GM12801 (cell line): ENCODE measurements around the gene CISD1.

ENCODE experiments used
- TF ChIP-seq, protein P1 (sequence below): IDR thresholded peaks from one replicate; pipeline ENCODE4 v1.5.1; 2011; ENCODE audit warnings: control low read depth; ENCODE audit not compliant: insufficient read length; ENCODE audit errors: extremely low read depth

Gene CISD1

DNA sequence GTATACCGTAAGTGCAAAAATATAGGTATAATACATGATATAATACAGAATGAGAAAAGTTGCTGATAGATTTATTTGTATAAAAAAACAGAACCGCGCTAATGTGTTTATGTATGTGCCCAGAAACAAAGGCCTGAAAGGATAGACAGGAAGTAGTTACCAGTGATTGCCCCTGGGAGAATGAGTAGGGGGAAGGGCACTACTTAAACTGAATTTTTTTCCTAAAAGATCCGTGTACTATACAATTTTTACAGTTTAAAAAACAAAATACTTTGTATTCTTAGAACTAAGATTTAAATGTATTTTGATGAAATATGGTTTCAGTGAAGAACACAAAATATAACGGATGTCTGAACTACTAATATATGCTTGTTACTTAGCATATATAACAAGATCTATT lies 4.2 kb upstream of the CISD1 start:
- TF ChIP-seq, protein P1, sequence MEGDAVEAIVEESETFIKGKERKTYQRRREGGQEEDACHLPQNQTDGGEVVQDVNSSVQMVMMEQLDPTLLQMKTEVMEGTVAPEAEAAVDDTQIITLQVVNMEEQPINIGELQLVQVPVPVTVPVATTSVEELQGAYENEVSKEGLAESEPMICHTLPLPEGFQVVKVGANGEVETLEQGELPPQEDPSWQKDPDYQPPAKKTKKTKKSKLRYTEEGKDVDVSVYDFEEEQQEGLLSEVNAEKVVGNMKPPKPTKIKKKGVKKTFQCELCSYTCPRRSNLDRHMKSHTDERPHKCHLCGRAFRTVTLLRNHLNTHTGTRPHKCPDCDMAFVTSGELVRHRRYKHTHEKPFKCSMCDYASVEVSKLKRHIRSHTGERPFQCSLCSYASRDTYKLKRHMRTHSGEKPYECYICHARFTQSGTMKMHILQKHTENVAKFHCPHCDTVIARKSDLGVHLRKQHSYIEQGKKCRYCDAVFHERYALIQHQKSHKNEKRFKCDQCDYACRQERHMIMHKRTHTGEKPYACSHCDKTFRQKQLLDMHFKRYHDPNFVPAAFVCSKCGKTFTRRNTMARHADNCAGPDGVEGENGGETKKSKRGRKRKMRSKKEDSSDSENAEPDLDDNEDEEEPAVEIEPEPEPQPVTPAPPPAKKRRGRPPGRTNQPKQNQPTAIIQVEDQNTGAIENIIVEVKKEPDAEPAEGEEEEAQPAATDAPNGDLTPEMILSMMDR: no peak

DNA sequence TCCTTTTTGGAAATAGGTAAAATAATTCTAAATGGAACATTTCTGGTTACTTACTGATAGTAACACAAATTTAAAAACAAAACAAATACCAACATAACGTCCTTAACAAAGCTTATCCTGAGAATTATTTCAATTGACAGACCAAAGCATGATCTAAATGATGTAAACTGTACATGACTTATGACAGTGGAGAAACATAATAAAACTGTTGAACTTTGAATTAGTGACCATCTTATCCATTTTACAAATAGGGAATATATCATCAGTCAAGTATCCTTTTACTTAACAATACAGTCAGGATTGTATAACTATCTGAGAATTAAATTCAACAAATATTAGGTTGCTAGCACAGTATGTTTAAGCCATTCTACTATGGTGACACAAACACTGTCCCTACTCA lies 3.7 kb upstream of the CISD1 start:
- TF ChIP-seq, protein P1: no peak

DNA sequence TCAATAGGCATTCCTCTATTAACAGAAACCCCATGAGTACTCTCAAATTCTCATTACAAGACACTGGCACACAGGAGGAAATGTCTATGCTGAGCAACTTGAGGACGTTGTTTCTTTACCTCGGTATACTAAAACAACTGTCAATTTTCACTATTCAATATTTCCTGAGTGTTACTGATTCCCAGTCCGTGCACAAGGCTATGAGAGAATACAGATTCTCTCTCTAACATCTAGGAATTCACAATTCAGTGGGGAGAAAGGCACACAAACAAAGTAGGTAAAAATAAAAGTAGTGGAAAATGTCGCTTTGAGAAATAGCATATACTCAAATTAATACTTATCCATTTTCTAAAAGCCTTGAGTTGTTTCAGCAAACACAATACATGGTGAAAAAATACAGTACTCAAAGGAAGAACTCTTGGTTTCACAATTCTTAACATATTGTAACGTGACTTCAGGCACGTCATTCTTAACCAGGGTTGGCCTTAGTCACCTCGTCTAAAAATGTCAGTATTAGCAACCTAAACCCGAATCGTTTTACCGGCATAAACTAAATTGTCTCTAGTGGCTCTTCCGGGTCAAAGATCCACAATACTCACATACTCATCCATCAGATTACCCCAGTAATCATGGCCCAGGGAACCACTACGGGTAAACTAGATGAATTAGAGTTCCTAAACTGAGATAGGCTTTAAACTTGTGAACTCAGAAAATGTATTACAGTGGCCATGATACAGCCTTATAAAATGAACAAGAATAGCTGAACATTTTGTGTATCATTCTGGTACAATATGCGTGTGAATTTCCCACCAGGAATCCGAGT lies 2.7 kb upstream of the CISD1 start:
- TF ChIP-seq, protein P1: no peak

DNA sequence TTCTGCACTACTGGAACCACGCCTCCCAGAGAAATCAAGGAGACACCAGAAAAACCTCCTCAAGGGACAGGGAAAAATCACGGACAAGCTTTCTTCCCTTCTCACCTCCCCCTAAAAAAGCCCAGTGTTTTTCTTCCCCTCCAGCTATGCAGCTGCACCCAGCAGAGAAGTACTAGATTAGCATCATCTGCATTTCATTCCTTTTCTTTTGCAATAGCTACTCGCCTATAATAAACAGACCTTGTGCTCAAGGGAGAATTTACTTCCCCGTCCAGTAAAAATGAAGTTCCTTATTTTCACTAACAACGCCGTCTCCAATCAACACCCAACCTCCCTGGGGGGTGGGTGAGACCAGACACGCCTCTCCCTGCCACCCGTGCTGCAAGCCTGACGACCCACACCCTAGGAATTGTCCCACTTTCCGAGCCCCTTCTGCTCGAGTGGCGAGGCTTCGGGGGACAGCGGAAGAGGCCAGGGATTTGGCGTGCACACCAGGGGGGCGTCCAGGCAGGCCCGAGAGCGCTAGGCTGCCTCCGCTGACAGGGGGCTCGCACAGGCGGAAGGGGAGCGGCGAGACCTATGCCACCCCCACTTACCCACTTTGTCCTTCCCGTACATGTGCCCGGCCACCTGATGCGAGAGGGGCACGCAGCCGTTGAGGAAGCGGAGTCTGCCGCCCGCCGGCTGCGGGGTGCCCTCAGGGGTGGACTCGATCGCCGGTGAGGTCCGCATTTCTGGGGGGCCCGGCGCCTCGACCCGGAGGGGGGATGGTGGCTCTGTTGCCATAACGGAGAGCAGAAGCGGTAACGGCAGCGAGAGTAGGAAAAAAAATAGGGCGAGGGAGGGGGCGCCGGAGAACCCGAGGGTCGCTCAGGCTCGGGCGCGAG lies 1.9 kb upstream of the CISD1 start:
- TF ChIP-seq, protein P1: no peak

DNA sequence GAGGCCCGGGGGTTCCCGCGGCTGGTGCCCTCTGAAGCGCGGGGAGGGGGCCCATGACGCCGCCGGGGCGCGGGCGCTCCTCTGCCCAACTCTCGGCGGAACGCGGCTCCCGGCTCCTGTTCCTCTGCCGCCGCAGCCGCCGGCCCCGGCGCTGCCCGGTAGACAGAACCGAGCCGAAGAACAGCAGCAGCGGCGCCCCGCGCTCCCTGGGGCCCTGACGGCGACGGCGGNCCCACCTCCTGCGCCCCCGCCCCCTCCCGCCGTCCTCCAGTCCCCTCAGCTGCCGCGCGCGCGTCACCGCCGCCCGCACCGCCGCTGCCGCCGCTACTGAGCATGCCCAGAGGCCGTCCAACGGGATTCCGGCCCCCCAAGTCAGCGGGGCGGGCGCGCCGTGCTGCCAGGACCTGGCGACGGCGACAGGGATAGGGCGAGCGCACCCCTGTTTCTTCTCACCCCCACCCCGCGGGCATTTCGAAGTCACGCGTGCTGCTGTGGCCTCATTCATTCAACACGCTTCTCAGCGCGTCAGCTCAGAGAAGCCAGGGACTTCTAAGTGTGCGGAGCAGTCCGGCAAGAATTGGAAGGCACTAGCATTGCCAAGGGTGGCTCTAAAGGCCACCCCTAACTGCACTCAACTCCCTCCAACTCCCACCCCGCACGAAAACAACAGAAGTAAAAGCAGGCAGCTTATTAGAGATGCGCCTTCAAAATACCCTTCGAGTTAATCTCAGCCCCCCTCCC lies 1.1 kb upstream of the CISD1 start, which contains the start of gene IPMK:
TSS of gene IPMK (minus strand) at position 182 of the 741 bp plus-strand sequence. CDS start 283 bp downstream, outside the sequence.
- TF ChIP-seq, protein P1: no peak

DNA sequence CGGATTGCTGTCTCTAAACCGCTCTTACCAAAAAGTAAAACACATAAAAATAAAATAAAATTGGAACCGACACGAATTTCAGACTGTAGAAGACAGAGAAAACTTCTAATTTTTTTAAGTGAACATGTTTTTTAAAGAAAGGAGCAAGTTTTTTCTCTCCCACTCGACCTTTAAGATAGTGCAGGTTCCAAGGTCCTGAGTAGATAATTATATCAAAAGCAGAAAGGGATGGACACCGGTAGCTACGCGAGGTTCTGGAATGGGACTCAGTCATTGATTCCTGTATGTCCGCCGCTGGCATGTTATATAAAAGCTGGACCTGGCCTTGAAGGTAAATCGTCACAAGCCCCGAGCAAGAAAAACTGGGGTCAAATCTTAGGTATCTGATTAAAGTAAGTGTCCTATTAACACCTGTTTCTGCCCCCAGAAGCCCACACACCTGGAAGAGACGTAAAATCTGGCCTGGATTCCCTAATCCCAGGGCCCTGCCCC lies 462 bp upstream of the CISD1 start:
- TF ChIP-seq, protein P1: no peak
